Measurements from ENCODE around the gene GRM3. TPM values are rescaled to one million over a fixed set of nuclear protein-coding genes. Genes with fewer than 3 reads are reported as not detected.
"Not testable (repeated sequence)": the region's sequence is repeated elsewhere in the genome, so short reads cannot be mapped to it uniquely, and the experiment has no call there.

GRM3 gene
- total RNA-seq = not detected
- not detected for polyA plus RNA-seq

DNA sequence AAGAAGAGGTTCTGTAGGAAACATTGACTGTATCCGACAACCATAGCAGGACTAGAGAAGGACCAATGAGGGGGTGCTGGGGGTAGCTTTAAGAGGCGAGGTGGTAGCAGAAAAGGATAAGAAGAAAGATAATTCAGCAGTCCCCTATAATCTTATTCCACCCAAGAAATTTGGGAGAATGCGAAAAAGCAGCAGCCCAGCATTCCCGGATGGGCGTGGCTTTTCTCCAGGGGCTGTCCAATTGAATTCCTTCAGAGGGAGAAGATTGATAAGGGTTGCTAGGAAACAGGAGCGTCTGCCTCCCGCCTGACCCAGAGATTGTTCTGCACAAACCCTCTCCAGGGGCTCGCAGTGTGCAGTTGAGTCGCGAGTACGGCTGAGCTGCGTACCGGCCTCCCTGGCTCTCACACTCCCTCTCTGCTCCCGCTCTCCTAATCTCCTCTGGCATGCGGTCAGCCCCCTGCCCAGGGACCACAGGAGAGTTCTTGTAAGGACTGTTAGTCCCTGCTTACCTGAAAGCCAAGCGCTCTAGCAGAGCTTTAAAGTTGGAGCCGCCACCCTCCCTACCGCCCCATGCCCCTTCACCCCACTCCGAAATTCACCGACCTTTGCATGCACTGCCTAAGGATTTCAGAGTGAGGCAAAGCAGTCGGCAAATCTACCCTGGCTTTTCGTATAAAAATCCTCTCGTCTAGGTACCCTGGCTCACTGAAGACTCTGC, at the start of gene GRM3:
Gene GRM3 (plus strand): TSS at position 349 of the 721 bp plus-strand sequence. CDS start 121,237 bp downstream, outside the sequence.
- Mint-ChIP-seq H3K9me3 (peaks cover 0 to 2% (median 0%) of the 10 kb centered on the region in 7 donors), H3K4me1 (no peaks in the 10 kb centered on the region), H3K27me3 (peaks cover 6% of the 10 kb centered on the region), H3K4me3 (peak within 1 kb of the TSS in 1 of 4 donors; percentile 15), H3K36me3 (no peaks in the 10 kb centered on the region), H3K27ac (no peak within 1 kb of the TSS)
- Histone ChIP-seq H3K27ac (ENCODE audit: insufficient read depth, low read length, poor library complexity, severe bottlenecking) (no peak within 1 kb of the TSS), H3K36me3 (ENCODE audit: control insufficient read depth, insufficient read depth, low read length) (no peaks in the 10 kb centered on the region), H3K4me1 (ENCODE audit: control insufficient read depth, insufficient read depth, low read length, poor library complexity, severe bottlenecking) (no peaks in the 10 kb centered on the region), H3K4me3 (ENCODE audit: low read depth, low read length) (no peak within 1 kb of the TSS), H3K9me3 (ENCODE audit: control insufficient read depth in 2 of 2, low read length in 2 of 2) (no peaks in the 10 kb centered on the region), H3K27me3 (ENCODE audit: control insufficient read depth, insufficient read depth, low read length) (peaks cover 4% of the 10 kb centered on the region)
- DNase-seq (no peak), ATAC-seq (ENCODE audit: low read depth in 2 of 2) (no peak)

DNA sequence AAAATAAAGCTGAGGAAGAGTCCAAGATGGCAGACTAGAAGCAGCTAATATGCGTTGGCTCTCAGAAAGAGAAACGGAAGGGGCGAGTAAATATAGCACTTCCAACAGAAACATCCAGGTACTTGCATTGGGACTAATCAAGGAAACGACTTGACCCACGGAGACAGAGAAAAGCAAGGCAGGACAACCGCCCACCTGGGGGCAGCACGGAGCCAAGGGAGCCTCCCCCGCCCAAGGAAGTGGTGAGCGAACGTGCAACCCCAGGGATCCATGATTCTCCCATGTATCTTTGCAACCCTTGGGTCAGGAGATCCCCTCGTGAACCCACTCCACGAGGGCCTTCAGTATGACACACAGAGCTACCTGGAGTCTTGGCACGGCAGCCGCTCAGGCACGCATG, 45.4 kb upstream of the GRM3 start:
- DNase-seq = no peak
- Mint-ChIP-seq H3K36me3 (no peaks in the 10 kb centered on the region), H3K9me3 (peaks cover 0 to 10% (median 3%) of the 10 kb centered on the region in 7 donors), H3K27me3 (no peaks in the 10 kb centered on the region), H3K4me1 (no peaks in the 10 kb centered on the region), H3K27ac (no peak overlapping the region), H3K4me3 (no peak overlapping the region)
- no peak overlapping the region for H3K27ac ChIP-seq (ENCODE audit: insufficient read depth, low read length, poor library complexity, severe bottlenecking)
- H3K27me3 ChIP-seq (ENCODE audit: control insufficient read depth, insufficient read depth, low read length) = no peaks in the 10 kb centered on the region
- no peak for ATAC-seq (ENCODE audit: low read depth in 2 of 2)
- no peaks in the 10 kb centered on the region for H3K4me1 ChIP-seq (ENCODE audit: control insufficient read depth, insufficient read depth, low read length, poor library complexity, severe bottlenecking)
- no peak overlapping the region for H3K4me3 ChIP-seq (ENCODE audit: low read depth, low read length)
- no peaks in the 10 kb centered on the region for H3K36me3 ChIP-seq (ENCODE audit: control insufficient read depth, insufficient read depth, low read length)
- peaks cover 0 to 14% of the 10 kb centered on the region in 2 experiments for H3K9me3 ChIP-seq (ENCODE audit: control insufficient read depth in 2 of 2, low read length in 2 of 2)

DNA sequence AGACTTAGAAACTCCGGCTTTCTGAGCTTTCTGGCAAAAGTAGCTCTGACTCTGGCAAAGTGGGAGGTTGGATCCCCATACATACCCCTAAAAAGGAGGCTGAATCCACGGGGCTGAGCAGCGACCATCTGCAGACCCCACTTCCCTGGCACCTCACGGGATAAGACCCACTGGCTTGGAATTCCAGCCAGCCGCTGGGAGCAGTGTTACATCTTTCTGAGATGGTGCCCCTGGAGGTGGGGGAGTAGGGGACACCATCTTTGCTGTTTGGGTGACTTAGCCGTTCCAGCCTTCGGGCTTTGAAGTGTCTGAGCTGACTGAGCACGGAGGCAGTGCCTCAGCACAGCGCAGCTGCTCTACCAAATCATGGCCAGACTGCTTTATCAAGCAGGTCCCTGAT, 45.0 kb upstream of the GRM3 start:
- H3K36me3 ChIP-seq (ENCODE audit: control insufficient read depth, insufficient read depth, low read length) = no peaks in the 10 kb centered on the region
- no peaks in the 10 kb centered on the region for H3K36me3 Mint-ChIP-seq
- DNase-seq (no peak), ATAC-seq (ENCODE audit: low read depth in 2 of 2) (no peak)
- H3K27me3 ChIP-seq (ENCODE audit: control insufficient read depth, insufficient read depth, low read length) = no peaks in the 10 kb centered on the region
- H3K4me1 Mint-ChIP-seq = no peaks in the 10 kb centered on the region
- H3K9me3 ChIP-seq (ENCODE audit: control insufficient read depth in 2 of 2, low read length in 2 of 2) = peaks cover 0 to 14% of the 10 kb centered on the region in 2 experiments
- no peak overlapping the region for H3K27ac Mint-ChIP-seq
- H3K27ac ChIP-seq (ENCODE audit: insufficient read depth, low read length, poor library complexity, severe bottlenecking) = no peak overlapping the region
- no peaks in the 10 kb centered on the region for H3K4me1 ChIP-seq (ENCODE audit: control insufficient read depth, insufficient read depth, low read length, poor library complexity, severe bottlenecking)
- H3K9me3 Mint-ChIP-seq = peaks cover 0 to 13% (median 4%) of the 10 kb centered on the region in 7 donors
- no peak overlapping the region for H3K4me3 ChIP-seq (ENCODE audit: low read depth, low read length)
- H3K27me3 Mint-ChIP-seq = no peaks in the 10 kb centered on the region
- no peak overlapping the region for H3K4me3 Mint-ChIP-seq

DNA sequence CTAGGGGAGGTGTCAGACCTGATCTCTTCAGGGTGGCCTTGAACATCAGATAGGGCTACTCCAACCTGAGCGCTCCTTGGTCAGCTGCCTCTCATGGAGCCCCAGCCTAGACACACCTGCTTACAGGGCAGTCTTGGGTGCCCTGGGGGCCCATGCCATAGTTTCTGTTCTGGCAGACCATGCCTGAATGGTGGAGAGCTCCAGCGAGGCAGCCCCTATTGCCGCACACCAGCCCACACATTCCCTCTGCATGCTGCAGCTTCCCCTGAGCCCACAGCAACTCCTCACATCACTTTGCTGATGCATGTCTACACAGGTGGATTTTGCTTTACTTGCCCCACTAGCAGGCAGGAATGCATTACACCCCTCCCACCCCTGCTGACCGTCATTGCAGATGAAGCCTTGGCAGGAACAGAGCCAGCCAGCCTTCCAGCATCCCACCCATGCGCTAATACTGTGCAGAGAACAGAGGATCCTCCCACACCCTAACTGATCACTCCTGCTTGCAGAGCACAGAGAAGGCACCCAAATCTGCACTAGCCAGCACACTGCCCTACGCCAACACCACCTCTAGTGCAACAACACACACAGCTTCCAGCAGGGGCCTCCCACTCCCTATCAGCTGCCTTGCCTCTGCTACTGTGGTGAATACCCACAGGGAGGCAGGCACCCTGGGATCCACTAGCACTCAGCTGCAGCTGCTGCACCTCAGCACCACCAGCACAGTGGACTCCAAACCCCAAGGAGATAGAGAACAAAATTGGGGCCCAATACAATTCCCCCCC, 43.0 kb upstream of the GRM3 start:
- Histone ChIP-seq H3K36me3 (ENCODE audit: control insufficient read depth, insufficient read depth, low read length) (no peaks in the 10 kb centered on the region), H3K4me1 (ENCODE audit: control insufficient read depth, insufficient read depth, low read length, poor library complexity, severe bottlenecking) (no peaks in the 10 kb centered on the region), H3K9me3 (ENCODE audit: control insufficient read depth in 2 of 2, low read length in 2 of 2) (peaks cover 0 to 14% of the 10 kb centered on the region in 2 experiments), H3K27me3 (ENCODE audit: control insufficient read depth, insufficient read depth, low read length) (no peaks in the 10 kb centered on the region), H3K27ac (ENCODE audit: insufficient read depth, low read length, poor library complexity, severe bottlenecking) (no peak overlapping the region), H3K4me3 (ENCODE audit: low read depth, low read length) (no peak overlapping the region)
- no peak for ATAC-seq (ENCODE audit: low read depth in 2 of 2)
- Mint-ChIP-seq H3K36me3 (no peaks in the 10 kb centered on the region), H3K9me3 (peaks cover 0 to 11% (median 2%) of the 10 kb centered on the region in 7 donors), H3K27me3 (no peaks in the 10 kb centered on the region), H3K27ac (no peak overlapping the region), H3K4me1 (no peaks in the 10 kb centered on the region), H3K4me3 (no peak overlapping the region)
- DNase-seq = no peak

DNA sequence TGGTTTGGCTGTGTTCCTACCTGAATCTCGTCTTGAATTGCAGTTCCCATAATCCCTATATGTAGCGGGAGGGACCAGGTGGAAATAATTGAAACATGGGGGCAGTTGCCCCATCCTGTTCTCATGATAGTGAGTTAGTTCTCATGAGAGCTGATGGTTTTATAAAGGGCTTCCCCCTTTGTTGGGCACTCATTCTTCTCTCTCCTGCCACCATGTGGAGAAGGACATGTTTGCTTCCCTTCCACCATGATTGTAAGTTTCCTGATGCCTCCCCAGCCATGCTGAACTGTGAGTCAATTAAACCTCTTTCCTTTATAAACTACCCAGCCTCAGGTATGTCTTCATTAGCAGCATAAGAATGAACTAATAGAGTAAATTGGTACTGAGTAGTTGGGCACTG, 28.0 kb upstream of the GRM3 start:
- not testable (repeated sequence) for H3K27me3 ChIP-seq (ENCODE audit: control insufficient read depth, insufficient read depth, low read length); H3K4me3 ChIP-seq (ENCODE audit: low read depth, low read length); DNase-seq; H3K4me1 Mint-ChIP-seq; H3K36me3 ChIP-seq (ENCODE audit: control insufficient read depth, insufficient read depth, low read length); H3K27ac Mint-ChIP-seq; H3K4me3 Mint-ChIP-seq; H3K9me3 ChIP-seq (ENCODE audit: control insufficient read depth in 2 of 2, low read length in 2 of 2); H3K27ac ChIP-seq (ENCODE audit: insufficient read depth, low read length, poor library complexity, severe bottlenecking); H3K36me3 Mint-ChIP-seq; H3K27me3 Mint-ChIP-seq; ATAC-seq (ENCODE audit: low read depth in 2 of 2); H3K4me1 ChIP-seq (ENCODE audit: control insufficient read depth, insufficient read depth, low read length, poor library complexity, severe bottlenecking)
- peaks cover 4 to 30% (median 9%) of the 10 kb centered on the region in 7 donors for H3K9me3 Mint-ChIP-seq

DNA sequence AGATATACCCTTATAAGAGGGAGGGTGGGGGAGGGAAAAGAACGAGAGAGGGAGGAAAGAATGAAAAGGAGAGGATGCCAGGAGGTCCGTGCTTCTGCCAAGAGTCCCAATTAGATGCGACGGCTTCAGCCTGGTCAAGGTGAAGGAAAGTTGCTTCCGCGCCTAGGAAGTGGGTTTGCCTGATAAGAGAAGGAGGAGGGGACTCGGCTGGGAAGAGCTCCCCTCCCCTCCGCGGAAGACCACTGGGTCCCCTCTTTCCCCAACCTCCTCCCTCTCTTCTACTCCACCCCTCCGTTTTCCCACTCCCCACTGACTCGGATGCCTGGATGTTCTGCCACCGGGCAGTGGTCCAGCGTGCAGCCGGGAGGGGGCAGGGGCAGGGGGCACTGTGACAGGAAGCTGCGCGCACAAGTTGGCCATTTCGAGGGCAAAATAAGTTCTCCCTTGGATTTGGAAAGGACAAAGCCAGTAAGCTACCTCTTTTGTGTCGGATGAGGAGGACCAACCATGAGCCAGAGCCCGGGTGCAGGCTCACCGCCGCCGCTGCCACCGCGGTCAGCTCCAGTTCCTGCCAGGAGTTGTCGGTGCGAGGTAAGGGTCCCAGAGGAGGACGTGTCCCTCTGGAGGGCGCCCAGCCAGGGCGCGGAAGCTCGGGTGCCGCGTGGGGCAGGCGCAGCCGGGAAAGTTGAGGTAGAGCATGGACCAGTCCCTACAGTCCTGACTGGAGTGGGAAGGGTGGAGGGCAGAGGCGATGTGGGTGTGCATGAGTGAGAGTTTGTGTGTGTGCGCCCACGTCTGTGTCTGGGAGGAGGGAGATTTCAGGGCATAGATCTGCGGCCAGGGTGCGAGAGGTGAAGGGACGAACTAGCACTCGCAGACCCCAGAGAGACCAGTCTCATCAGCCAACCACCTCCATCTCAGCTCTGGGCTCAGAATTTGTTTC, 844 bp downstream of the GRM3 start:
- H3K4me3 ChIP-seq (ENCODE audit: low read depth, low read length) = no peak overlapping the region
- no peaks in the 10 kb centered on the region for H3K4me1 Mint-ChIP-seq
- peak overlapping the region in 1 of 4 donors; percentile 15 for H3K4me3 Mint-ChIP-seq
- H3K27ac ChIP-seq (ENCODE audit: insufficient read depth, low read length, poor library complexity, severe bottlenecking) = no peak overlapping the region
- H3K9me3 ChIP-seq (ENCODE audit: control insufficient read depth in 2 of 2, low read length in 2 of 2) = no peaks in the 10 kb centered on the region
- peaks cover 6% of the 10 kb centered on the region for H3K27me3 Mint-ChIP-seq
- no peaks in the 10 kb centered on the region for H3K36me3 ChIP-seq (ENCODE audit: control insufficient read depth, insufficient read depth, low read length)
- H3K36me3 Mint-ChIP-seq = no peaks in the 10 kb centered on the region
- peaks cover 4% of the 10 kb centered on the region for H3K27me3 ChIP-seq (ENCODE audit: control insufficient read depth, insufficient read depth, low read length)
- H3K9me3 Mint-ChIP-seq = peaks cover 0 to 2% (median 0%) of the 10 kb centered on the region in 7 donors
- no peaks in the 10 kb centered on the region for H3K4me1 ChIP-seq (ENCODE audit: control insufficient read depth, insufficient read depth, low read length, poor library complexity, severe bottlenecking)
- DNase-seq (no peak), ATAC-seq (ENCODE audit: low read depth in 2 of 2) (no peak)
- H3K27ac Mint-ChIP-seq = no peak overlapping the region

DNA sequence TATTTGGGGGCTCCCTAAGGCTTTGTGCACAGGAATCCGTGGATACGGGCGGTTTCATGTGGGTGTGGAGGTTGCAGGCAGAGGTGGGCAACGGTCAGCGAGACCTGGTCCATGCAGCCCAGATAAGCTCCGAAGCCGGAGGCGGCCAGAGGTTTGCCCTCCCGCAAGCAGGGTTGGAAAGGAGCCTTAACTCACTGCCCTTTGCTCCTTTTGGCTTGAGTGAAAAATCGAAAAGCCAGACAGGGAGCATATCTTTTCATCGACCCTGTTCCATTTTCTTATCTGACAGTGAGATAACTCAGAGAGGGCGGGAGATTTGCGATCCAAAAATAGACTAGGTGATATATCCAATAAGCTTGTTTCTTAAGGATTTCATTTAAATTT, 1.5 kb downstream of the GRM3 start:
- H3K36me3 ChIP-seq (ENCODE audit: control insufficient read depth, insufficient read depth, low read length) = no peaks in the 10 kb centered on the region
- DNase-seq = no peak
- Mint-ChIP-seq H3K27ac (no peak overlapping the region), H3K4me3 (no peak overlapping the region), H3K9me3 (peaks cover 0 to 2% (median 0%) of the 10 kb centered on the region in 7 donors), H3K4me1 (no peaks in the 10 kb centered on the region), H3K36me3 (no peaks in the 10 kb centered on the region), H3K27me3 (peaks cover 6% of the 10 kb centered on the region)
- ATAC-seq (ENCODE audit: low read depth in 2 of 2) = no peak
- no peaks in the 10 kb centered on the region for H3K9me3 ChIP-seq (ENCODE audit: control insufficient read depth in 2 of 2, low read length in 2 of 2)
- no peak overlapping the region for H3K27ac ChIP-seq (ENCODE audit: insufficient read depth, low read length, poor library complexity, severe bottlenecking)
- H3K4me3 ChIP-seq (ENCODE audit: low read depth, low read length) = no peak overlapping the region
- peaks cover 4% of the 10 kb centered on the region for H3K27me3 ChIP-seq (ENCODE audit: control insufficient read depth, insufficient read depth, low read length)
- H3K4me1 ChIP-seq (ENCODE audit: control insufficient read depth, insufficient read depth, low read length, poor library complexity, severe bottlenecking) = no peaks in the 10 kb centered on the region

Data from CD4-positive, CD25-positive, alpha-beta regulatory T cell (primary cell).